SK-N-MC (cell line): ENCODE measurements around the gene RAB6B.
A peak's percentile ranks its signal among the peaks of the same experiment; 100 is the strongest.

Experiments
- DNase-seq: peaks from one replicate; pipeline ENCODE4 v3.0.0-alpha.2; 2011; ENCODE audit warnings: low read depth, low spot score
- H3K27ac ChIP-seq: fragments of 200-600 bp; sonication (generic); 2 replicates; pipeline ENCODE4 v1.5.1; 2016; ENCODE audit warnings: mixed run types
- H3K36me3 ChIP-seq: fragments of 200-600 bp; sonication (generic); 2 replicates; pipeline ENCODE4 v1.6.1; 2017; ENCODE audit warnings: antibody characterized with exemption, low read length, mixed read lengths; ENCODE audit not compliant: insufficient read depth
- H3K4me3 ChIP-seq: fragments of 200-600 bp; sonication (generic); 2 replicates; pipeline ENCODE4 v1.5.1; 2016
- H3K9ac ChIP-seq: fragments of 200-600 bp; sonication (generic); 2 replicates; pipeline ENCODE4 v1.8.0; 2017; ENCODE audit warnings: mixed run types, mixed read lengths; ENCODE audit not compliant: insufficient read length
- H3K9me3 ChIP-seq: fragments of 200-600 bp; sonication (generic); 2 replicates; pipeline ENCODE4 v1.6.1; 2017; ENCODE audit warnings: low read depth, mild to moderate bottlenecking, antibody characterized with exemption, low read length, moderate library complexity, mixed read lengths
- EZH2 ChIP-seq: fragments of 200-600 bp; sonication (generic); IDR thresholded peaks from one replicate; pipeline ENCODE4 v1.6.1; 2017; ENCODE audit warnings: antibody characterized with exemption
- FOXP2 ChIP-seq: optimal IDR thresholded peaks from 2 replicates; pipeline ENCODE3; 2011; ENCODE audit warnings: mild to moderate bottlenecking, moderate library complexity; ENCODE audit not compliant: insufficient read depth; ENCODE audit errors: extremely low read length, control extremely low read depth
- POLR2AphosphoS5 ChIP-seq: IDR thresholded peaks from 2 replicates; pipeline ENCODE4 v1.6.1; 2012; ENCODE audit warnings: mild to moderate bottlenecking, low read depth, low read length, borderline replicate concordance

The RAB6B gene

GRCh38 chr3:133926736-133927539 is 31.3 kb upstream of the RAB6B start:
- DNase-seq, result no peak
- Histone ChIP-seq H3K9ac (peak overlapping the region; percentile 63), H3K36me3 (no peaks in the 10 kb centered on the region), H3K27ac (no peak overlapping the region), H3K4me3 (peak overlapping the region; percentile 78), H3K9me3 (no peaks in the 10 kb centered on the region)
- no peak for TF ChIP-seq FOXP2
- no peak for TF ChIP-seq POLR2AphosphoS5
- no peak for TF ChIP-seq EZH2

- H3K9ac ChIP-seq, result no peak overlapping the region
- no peak overlapping the region for H3K4me3 ChIP-seq
- no peaks in the 10 kb centered on the region for H3K36me3 ChIP-seq
- H3K27ac ChIP-seq, result no peak overlapping the region
- DNase-seq, result no peak
- no peak for TF ChIP-seq POLR2AphosphoS5
- TF ChIP-seq EZH2, result no peak
- TF ChIP-seq FOXP2, result no peak
- H3K9me3 ChIP-seq, result no peaks in the 10 kb centered on the region
Observed at GRCh38 chr3:133925960-133926735, 30.5 kb upstream of the RAB6B start.

- H3K9ac ChIP-seq, result no peak overlapping the region
- no peak for TF ChIP-seq FOXP2
- no peak for TF ChIP-seq EZH2
- TF ChIP-seq POLR2AphosphoS5, result no peak
- no peak for DNase-seq
Observed at GRCh38 chr3:133924041-133924440, 28.4 kb upstream of the RAB6B start.

GRCh38 chr3:133921592-133921991 is 25.9 kb upstream of the RAB6B start:
- H3K9ac ChIP-seq, result no peak overlapping the region
- no peaks in the 10 kb centered on the region for H3K9me3 ChIP-seq
- no peaks in the 10 kb centered on the region for H3K36me3 ChIP-seq
- DNase-seq, result no peak
- H3K27ac ChIP-seq, result no peak overlapping the region
- no peak overlapping the region for H3K4me3 ChIP-seq
- TF ChIP-seq POLR2AphosphoS5, result no peak
- TF ChIP-seq EZH2, result no peak
- no peak for TF ChIP-seq FOXP2

More at GRCh38 chr3:133924041-133924440, 28.4 kb upstream of the RAB6B start:
- Histone ChIP-seq H3K27ac (no peak overlapping the region), H3K9me3 (no peaks in the 10 kb centered on the region), H3K36me3 (no peaks in the 10 kb centered on the region), H3K4me3 (no peak overlapping the region)

- Histone ChIP-seq H3K9ac (no peak overlapping the region), H3K9me3 (no peaks in the 10 kb centered on the region), H3K27ac (no peak overlapping the region), H3K4me3 (no peak overlapping the region), H3K36me3 (no peaks in the 10 kb centered on the region)
- no peak for TF ChIP-seq EZH2
- TF ChIP-seq FOXP2, result no peak
- no peak for TF ChIP-seq POLR2AphosphoS5
- no peak for DNase-seq
Observed at GRCh38 chr3:133917144-133917543, 21.5 kb upstream of the RAB6B start.

GRCh38 chr3:133915685-133916658 is 20.3 kb upstream of the RAB6B start:
- no peak overlapping the region for H3K9ac ChIP-seq
- no peak for DNase-seq
- H3K36me3 ChIP-seq, result no peaks in the 10 kb centered on the region
- no peaks in the 10 kb centered on the region for H3K9me3 ChIP-seq
- TF ChIP-seq POLR2AphosphoS5 (no peak), EZH2 (no peak), FOXP2 (no peak)
- H3K27ac ChIP-seq, result no peak overlapping the region
- H3K4me3 ChIP-seq, result no peak overlapping the region

- Histone ChIP-seq H3K27ac (no peak overlapping the region), H3K9ac (no peak overlapping the region), H3K36me3 (no peaks in the 10 kb centered on the region), H3K4me3 (no peak overlapping the region), H3K9me3 (no peaks in the 10 kb centered on the region)
- no peak for DNase-seq
- TF ChIP-seq POLR2AphosphoS5, result no peak
- TF ChIP-seq FOXP2, result no peak
- TF ChIP-seq EZH2, result no peak
Observed at GRCh38 chr3:133914839-133915600, 19.3 kb upstream of the RAB6B start.
